HFF-Myc (cell line): ENCODE data around the gene EXT2.

ENCODE experiments used
- DNase-seq: peaks from one replicate; pipeline ENCODE4 v3.0.0-alpha.2; 2011; ENCODE audit warnings: low read depth; ENCODE audit errors: extremely low read depth
- H3K4me3 ChIP-seq: replicated peaks from 2 replicates; pipeline ENCODE4 v1.5.1; 2011; ENCODE audit warnings: low read depth, mild to moderate bottlenecking, control low read depth, low read length
- TF ChIP-seq, protein P1 (sequence below): IDR thresholded peaks from 2 replicates; pipeline ENCODE4 v1.5.1; 2012; ENCODE audit warnings: mild to moderate bottlenecking, low read depth, low read length, control low read depth; ENCODE audit errors: missing control alignments

The EXT2 gene

DNA sequence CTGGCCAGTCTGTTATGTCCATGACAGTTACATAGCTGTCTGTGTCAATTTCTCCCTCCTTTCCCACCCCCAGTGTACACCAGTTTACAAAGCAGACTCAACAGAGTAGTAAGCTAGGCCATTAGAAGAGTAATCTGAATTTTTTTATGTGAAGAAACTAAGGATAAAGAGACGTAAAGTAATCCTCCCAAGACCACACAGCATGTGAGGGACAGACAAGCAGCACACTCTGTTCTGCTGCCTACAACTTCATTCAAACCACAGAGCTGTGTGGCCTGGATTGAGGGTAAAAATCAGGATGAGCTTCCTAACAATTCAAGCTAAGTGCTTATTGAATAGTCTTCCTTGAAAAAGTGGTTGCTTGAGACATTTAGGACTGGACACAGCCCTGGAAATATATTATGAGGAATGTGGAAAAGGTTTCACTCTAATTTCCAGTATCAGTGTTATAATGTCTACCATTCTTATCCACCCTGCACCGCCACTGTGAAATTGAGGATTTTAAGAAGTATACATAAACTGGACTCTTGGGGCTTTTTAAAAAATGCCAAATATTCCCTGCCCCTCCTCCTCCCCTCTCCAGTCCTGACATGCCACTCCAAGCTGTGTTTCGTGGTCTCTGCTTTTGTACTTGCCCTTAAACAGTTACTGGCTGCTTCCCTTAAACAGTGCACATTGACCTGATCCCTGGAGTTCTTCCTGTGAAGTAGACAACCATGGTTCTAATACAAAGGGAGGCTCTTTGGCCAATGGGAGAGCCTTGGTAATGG is 40.9 kb downstream of the EXT2 start:
- no peak for DNase-seq
- TF ChIP-seq, protein P1, sequence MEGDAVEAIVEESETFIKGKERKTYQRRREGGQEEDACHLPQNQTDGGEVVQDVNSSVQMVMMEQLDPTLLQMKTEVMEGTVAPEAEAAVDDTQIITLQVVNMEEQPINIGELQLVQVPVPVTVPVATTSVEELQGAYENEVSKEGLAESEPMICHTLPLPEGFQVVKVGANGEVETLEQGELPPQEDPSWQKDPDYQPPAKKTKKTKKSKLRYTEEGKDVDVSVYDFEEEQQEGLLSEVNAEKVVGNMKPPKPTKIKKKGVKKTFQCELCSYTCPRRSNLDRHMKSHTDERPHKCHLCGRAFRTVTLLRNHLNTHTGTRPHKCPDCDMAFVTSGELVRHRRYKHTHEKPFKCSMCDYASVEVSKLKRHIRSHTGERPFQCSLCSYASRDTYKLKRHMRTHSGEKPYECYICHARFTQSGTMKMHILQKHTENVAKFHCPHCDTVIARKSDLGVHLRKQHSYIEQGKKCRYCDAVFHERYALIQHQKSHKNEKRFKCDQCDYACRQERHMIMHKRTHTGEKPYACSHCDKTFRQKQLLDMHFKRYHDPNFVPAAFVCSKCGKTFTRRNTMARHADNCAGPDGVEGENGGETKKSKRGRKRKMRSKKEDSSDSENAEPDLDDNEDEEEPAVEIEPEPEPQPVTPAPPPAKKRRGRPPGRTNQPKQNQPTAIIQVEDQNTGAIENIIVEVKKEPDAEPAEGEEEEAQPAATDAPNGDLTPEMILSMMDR = no peak

DNA sequence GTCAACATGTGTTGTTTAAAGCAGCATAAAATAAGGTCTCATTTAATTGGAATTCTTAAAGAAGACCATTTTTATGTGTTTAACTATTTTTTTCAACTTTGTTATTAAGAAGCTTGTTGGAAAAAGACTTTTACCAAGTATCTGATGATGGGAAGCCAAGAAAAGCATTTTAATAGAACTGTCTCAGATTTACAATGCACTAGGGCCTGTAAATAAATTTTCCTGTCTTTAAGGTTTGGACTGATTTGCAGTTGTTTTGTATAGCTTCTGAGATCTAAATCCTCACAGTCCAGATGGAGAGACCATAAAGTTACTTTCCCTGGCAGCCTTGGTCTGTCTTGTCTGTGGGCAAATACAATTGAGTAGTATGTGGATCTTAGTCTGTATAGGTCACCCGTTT is 41.6 kb downstream of the EXT2 start:
- no peak for DNase-seq
- H3K4me3 ChIP-seq = no peak overlapping the region
- TF ChIP-seq, protein P1 = no peak

More for the DNA sequence above, 40.9 kb downstream of the EXT2 start:
- H3K4me3 ChIP-seq = no peak overlapping the region

DNA sequence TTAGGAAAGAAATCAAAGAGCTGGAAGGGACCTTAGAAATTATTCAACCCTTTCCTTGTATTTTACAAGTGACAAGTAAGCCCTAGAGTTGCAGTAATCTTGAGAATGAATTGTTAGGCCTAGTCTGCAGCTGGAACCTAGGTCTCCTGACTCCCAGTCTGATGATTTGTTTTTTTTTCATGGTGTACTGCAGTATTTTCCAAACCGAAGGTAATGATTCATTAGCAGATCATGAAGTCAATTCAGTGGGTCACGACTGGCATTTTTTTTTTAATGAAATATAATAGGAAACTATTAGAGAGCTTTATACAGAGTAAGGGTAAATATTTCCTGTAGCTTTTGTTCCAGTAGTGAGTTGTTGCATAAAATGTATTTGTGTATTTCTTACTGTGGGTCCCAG is 42.8 kb downstream of the EXT2 start:
- TF ChIP-seq, protein P1 = no peak
- DNase-seq = no peak
- no peak overlapping the region for H3K4me3 ChIP-seq

DNA sequence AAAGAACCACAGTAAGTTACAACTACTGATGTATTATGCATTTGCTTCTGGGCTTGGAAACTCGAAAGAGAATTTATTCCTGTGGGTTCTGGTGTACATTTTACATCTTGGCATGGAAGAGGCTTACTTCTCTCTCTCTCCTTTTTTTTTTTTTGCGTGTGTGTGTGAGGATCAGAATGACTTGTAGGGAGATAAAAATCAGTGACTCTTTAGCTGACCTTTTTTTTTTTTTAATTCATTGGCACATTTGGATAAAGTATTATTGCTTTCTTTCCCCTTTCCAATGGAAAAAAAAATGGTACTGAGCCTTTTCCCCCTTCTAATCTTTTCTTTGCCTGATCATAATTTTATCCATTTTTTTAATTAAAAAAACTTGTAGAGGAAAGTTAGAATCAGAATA is 43.5 kb downstream of the EXT2 start:
- no peak overlapping the region for H3K4me3 ChIP-seq
- TF ChIP-seq, protein P1 = no peak
- no peak for DNase-seq

DNA sequence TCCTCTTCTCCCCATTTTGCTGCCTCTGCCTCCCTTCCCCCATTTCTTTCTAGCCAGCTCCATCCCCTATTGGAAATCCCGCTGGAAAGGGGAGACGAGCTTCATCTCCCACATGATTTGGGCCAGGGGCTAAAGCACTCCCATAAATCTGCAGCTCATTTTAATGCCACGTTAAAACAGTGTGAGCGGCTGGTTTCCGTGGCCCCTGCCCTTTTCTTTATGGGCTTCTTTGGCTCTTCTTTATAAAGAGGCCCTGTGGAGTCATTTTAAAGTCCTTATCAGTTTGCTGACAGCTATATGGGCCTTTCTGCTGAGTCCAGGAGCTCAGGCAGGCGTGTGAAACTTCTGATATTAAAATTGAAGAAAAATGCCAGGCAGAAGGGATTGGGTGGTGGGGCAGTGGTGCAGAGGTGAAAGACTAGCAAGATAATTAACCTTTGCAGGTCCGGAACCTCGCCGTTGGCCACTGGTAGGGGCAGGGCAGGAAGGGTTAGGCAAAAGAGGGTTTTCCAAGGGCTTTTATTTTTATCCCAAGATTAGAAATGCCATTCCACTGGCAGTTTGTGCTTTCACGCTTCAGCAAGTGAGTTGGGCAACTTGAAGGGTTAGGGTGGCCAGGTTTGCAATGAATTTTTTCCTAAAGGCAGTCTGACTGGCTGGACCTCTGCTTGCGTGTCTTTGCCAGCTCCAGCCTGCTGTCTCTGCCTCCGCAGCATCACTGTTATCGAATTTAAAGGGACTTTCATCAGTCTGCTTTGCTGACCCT is 44.3 kb downstream of the EXT2 start:
- TF ChIP-seq, protein P1 = no peak
- no peak overlapping the region for H3K4me3 ChIP-seq
- DNase-seq = no peak

DNA sequence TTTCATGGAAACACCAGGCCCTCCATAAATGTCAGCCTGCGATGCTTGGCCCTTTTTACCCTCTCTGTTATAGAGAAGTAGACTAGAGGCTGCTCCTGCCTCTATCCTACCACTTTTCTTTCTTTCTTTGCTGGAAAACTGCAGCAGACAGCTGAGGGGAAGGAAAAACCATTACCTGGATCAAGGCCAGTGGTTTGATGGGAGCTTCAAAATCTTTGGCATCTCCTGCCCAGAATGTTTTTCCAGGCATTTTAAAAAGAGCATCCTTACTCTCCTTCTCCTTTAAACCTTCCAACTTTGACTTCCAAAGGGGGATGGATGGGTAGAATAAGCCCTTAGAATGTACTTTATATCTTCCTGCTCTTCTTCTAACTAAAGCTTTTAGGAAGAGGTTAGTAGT is 44.9 kb downstream of the EXT2 start:
- no peak for DNase-seq
- no peak overlapping the region for H3K4me3 ChIP-seq
- TF ChIP-seq, protein P1 = no peak

DNA sequence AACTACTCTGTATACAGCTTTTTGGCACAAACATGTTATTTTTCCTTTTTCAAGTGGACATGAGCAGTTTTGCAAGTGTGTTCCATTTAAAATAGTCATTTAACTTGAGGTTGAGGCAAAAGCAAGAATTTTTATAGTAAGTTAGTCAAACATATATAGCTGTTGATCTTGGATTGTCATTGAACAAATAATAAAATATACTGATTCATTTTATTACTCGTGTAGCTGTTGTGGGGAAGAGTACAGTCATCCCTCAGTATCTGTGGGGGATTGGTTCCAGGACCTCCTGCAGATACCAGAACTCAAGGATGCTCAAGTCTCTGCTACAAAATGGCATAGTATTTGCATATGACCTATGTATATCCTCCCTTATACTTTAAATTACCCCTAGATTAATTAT is 45.3 kb downstream of the EXT2 start:
- TF ChIP-seq, protein P1 = no peak
- no peak overlapping the region for H3K4me3 ChIP-seq
- no peak for DNase-seq
